Measurements from ENCODE around the gene LYST. TPM values are rescaled to one million over a fixed set of nuclear protein-coding genes. Genes with fewer than 3 reads are reported as not detected.

LYST gene
- polyA plus RNA-seq, 3 donors: 46.3 to 128 (median 67.9) TPM

GRCh38 chr1:235737751-235738150 lies 129.0 kb downstream of the LYST start:
- H3K4me3 ChIP-seq (replicated peaks in 1 of 3; ENCODE audit: low read depth in 2 of 3, low read length in 3 of 3): no peak overlapping the region
- no peak for DNase-seq
- H3K4me1 Mint-ChIP-seq: no peaks in the 10 kb centered on the region
- 100% methylated on average over 1 of the region's 13 CpGs for WGBS (ENCODE audit: insufficient coverage)
- H3K9me3 ChIP-seq (replicated peaks in 1 of 2; ENCODE audit: control insufficient read depth in 1 of 2, insufficient read depth in 1 of 2, low read length in 2 of 2): no peaks in the 10 kb centered on the region
- no peaks in the 10 kb centered on the region for H3K27me3 Mint-ChIP-seq (ENCODE audit: low read depth in 3 of 3)
- peaks cover 96% of the 10 kb centered on the region in 2 donors for H3K36me3 ChIP-seq (replicated peaks in 1 of 2; ENCODE audit: control insufficient read depth in 1 of 2, insufficient read depth in 2 of 2, low read length in 2 of 2)
- H3K4me1 ChIP-seq (ENCODE audit: control insufficient read depth in 1 of 2, insufficient read depth in 2 of 2, low read length in 2 of 2): no peaks in the 10 kb centered on the region
- H2AFZ ChIP-seq (ENCODE audit: insufficient read depth, low read depth, low read length, poor library complexity, severe bottlenecking): no peak overlapping the region
- H3K36me3 Mint-ChIP-seq: peaks cover 74 to 77% of the 10 kb centered on the region in 2 donors
- no peaks in the 10 kb centered on the region for H3K9me3 Mint-ChIP-seq
- H3K9ac ChIP-seq (ENCODE audit: insufficient read depth, low read length, poor library complexity, severe bottlenecking): no peak overlapping the region
- TF ChIP-seq CTCF (IDR thresholded peaks at IDR 0.05): no peak
- peak overlapping the region in 4 of 7 donors; percentile 3 to 70 (median 43) for H3K27ac Mint-ChIP-seq
- no peak overlapping the region for H3K4me3 Mint-ChIP-seq
- intact Hi-C loops (cut with micrococcal nuclease): no loop called here
- no peak overlapping the region for H3K4me2 ChIP-seq (replicated peaks; ENCODE audit: extremely low read depth, low read length, poor library complexity, severe bottlenecking)
- peaks cover 94% of the 10 kb centered on the region for H4K20me1 ChIP-seq (ENCODE audit: insufficient read depth, low read length)
- H3K79me2 ChIP-seq (ENCODE audit: insufficient read depth, low read length): peaks cover 46% of the 10 kb centered on the region
- no peaks in the 10 kb centered on the region for H3K27me3 ChIP-seq (ENCODE audit: control insufficient read depth in 2 of 2, insufficient read depth in 2 of 2, low read length in 2 of 2)
- H3K27ac ChIP-seq (ENCODE audit: low read depth in 1 of 2, low read length in 2 of 2): peak overlapping the region in 1 of 2 donors; percentile 30

DNA sequence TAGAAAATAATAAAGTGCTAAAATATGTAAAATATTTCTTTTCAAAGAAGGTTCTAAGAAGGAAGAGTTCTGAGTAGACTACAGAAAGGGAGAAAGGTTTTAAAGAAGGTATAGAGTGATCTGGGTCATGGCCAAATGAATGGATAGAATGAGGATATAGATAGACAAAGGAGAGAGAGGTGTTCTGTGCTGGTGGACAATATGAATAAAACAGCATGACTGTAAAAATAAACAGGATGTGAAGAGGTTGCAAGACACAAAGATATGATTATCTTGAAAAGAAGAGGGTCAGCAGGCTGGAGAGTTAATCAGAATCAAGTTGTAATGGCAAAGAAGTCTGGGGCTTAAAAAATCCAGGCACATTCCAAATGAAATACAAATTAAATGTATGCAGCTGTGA lies 130.4 kb downstream of the LYST start:
- no peak overlapping the region for H3K9ac ChIP-seq (ENCODE audit: insufficient read depth, low read length, poor library complexity, severe bottlenecking)
- Mint-ChIP-seq H3K4me3 (no peak overlapping the region), H3K27ac (peak overlapping the region in 5 of 7 donors; percentile 0 to 44 (median 11)), H3K27me3 (ENCODE audit: low read depth in 3 of 3) (no peaks in the 10 kb centered on the region), H3K4me1 (no peaks in the 10 kb centered on the region), H3K36me3 (peaks cover 70 to 74% of the 10 kb centered on the region in 2 donors), H3K9me3 (no peaks in the 10 kb centered on the region)
- intact Hi-C loops (cut with micrococcal nuclease): no loop called here
- no peak overlapping the region for H2AFZ ChIP-seq (ENCODE audit: insufficient read depth, low read depth, low read length, poor library complexity, severe bottlenecking)
- H3K4me2 ChIP-seq (replicated peaks; ENCODE audit: extremely low read depth, low read length, poor library complexity, severe bottlenecking): no peak overlapping the region
- peaks cover 40% of the 10 kb centered on the region for H3K79me2 ChIP-seq (ENCODE audit: insufficient read depth, low read length)
- peaks cover 92% of the 10 kb centered on the region for H4K20me1 ChIP-seq (ENCODE audit: insufficient read depth, low read length)
- no peak overlapping the region for H3K4me3 ChIP-seq (replicated peaks in 1 of 3; ENCODE audit: low read depth in 2 of 3, low read length in 3 of 3)
- no peaks in the 10 kb centered on the region for H3K4me1 ChIP-seq (ENCODE audit: control insufficient read depth in 1 of 2, insufficient read depth in 2 of 2, low read length in 2 of 2)
- no peak for DNase-seq
- peak overlapping the region in 1 of 2 donors; percentile 30 for H3K27ac ChIP-seq (ENCODE audit: low read depth in 1 of 2, low read length in 2 of 2)
- H3K36me3 ChIP-seq (replicated peaks in 1 of 2; ENCODE audit: control insufficient read depth in 1 of 2, insufficient read depth in 2 of 2, low read length in 2 of 2): peaks cover 95 to 96% of the 10 kb centered on the region in 2 donors
- TF ChIP-seq CTCF (IDR thresholded peaks at IDR 0.05): no peak
- no peaks in the 10 kb centered on the region for H3K27me3 ChIP-seq (ENCODE audit: control insufficient read depth in 2 of 2, insufficient read depth in 2 of 2, low read length in 2 of 2)
- no peaks in the 10 kb centered on the region for H3K9me3 ChIP-seq (replicated peaks in 1 of 2; ENCODE audit: control insufficient read depth in 1 of 2, insufficient read depth in 1 of 2, low read length in 2 of 2)

Data from CD14-positive monocyte (primary cell).